Activated CD4-positive, alpha-beta T cell treated with anti-CD3 and anti-CD28 coated beads, Interleukin-2, amount 50 U/mL, for 1 hour (primary cell): ENCODE results near the gene MRPS26.
A peak's percentile ranks its signal among the peaks of the same experiment; 100 is the strongest.

Experiments
- DNase-seq: peaks from one replicate; pipeline ENCODE4 v3.0.0-alpha.2; 2020

Gene MRPS26

DNA sequence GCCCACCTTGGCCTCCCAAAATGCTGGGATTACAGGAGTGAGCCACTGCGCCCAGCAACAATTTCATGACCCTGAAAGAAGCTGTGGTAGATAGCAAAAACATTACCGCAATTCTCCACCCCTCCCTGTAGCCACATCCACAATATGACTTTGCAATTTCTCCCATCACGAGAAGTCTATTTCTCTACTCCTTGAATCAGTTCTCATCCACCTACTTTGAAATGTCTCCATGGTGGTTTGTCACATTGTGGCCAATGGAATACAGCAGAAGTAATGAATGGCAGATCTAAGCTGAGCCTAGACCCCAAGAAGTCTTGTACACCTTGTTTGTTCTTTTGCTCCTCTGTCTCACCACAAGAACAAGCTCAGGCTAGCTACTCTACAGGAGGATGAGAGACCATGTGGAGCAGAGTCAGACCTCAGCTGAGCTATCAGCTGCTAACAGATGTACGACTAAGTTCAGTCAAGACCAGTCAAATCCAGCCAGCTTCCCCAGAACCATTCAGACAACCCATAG, 31.8 kb downstream of the MRPS26 start:
- no peak for DNase-seq

DNA sequence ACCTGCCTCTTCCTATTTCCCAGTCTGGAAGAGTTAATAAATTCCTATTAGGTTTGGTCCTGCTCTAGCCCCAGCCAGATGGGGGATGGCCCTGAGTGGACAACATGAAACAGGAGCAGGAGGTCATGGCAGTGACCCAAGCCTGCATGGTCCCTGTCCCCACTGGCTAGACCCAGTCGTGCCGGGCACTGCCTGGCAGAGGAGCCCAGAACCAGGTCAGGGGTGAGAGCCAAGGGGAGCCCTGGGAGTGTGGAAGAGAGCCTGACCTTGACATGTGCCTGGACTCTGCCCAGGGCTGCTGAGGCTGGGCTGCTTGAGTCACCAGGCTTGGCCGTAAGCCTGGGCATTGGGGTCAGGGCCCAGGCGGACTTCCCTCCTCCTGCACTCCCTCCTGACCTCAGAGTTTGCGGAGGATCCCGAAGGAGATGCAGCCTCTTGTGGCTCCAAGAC, 35.1 kb downstream of the MRPS26 start:
- DNase-seq: no peak

DNA sequence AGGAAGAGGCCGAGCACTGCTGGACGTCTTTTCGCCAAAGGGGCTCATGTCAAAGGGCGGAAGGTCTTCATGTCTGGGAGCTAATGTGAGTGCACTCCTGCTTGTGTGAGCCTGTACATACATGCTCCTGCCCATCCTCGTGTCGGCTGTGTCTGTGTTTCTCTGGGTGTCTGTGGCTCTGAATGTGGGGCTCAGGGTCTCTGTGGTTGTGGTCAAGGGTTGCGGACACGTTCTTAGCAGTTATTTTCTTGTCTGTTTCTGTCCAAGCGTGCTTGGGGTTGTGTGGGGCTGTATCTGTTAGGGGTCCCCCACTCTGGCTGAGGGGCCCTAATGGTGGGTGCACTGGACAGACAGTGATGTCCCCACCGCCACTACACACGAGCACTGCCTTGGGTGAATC, 35.8 kb downstream of the MRPS26 start:
- no peak for DNase-seq

DNA sequence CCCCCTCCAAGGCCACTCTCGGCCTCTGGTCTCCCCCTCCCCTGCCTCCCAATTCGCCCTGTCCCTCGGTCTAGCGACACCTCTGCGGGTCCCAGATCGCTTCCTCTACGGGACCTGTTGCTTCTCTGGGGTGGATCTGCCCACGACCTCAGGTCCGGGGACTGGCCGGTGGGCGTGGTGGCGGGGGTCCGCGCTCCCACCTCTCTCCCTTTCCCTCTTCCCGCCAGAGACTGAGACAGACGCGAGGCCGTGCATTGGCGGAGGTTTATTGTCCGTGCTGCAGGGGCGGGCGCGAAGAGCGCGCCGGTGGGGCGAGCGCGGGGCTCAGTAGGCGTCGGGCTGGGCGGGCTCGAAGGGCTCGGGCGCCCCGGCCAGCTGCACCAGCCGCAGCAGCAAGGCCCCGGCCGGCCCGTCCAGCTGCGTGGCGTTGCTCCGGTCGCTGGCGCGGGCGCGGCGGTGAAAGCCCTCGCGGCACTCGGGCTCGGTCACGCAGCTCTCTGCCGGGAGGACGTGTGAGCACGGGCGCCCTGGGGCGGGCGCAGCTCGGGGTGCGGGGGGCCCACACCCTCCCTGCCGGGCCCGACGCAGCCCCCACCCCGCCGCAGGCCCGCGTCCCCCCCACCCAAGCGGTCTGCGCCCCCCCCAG, 36.6 kb downstream of the MRPS26 start:
- no peak for DNase-seq

DNA sequence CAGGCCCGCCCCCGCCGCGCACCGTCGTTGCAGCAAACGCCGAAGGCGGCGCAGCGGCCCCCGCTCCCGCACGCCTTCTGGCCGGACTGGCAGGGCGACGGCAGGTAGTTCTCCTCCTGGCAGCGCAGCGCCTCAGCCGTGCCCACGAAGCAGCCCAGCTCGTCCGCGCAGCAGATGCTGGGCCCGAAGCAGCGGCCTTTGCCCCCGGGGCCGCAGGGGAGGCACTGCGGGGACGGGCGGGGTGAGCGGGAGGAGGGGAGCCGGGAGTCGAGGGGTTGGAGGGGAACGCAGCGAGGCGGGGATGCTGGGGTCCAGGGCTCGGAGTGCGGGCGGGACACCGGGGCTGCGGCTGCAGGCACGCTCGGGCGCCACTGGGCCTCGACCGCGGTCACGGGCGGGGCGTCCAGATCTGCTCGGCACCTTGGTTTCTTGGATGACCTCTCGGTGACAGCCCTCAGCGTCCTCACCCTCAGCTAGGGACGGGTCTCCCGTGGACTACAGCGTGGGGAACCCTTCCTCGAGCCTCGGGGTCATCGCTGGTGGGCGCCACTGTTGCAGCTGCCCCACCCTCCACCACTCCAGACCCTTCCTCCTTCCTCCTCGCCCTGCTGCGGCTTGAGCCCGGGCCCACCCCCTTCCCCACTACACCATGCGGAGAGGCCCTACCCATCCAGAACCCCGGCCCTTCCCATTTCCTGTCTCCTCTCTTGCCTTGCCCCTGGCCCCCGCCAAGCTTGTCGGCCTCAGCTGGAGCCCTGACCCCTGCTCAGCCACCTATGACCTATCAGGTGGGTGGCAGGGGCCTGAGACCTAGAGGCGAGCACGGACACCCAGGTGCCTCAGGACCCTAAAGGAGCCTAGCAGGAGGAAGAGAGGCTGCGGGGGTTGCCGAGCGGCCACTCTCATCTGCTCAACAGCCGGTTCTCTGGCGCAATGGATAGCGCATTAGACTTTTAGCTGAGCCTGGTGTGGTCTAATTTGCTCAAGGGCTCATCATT, 37.4 kb downstream of the MRPS26 start:
- no peak for DNase-seq

DNA sequence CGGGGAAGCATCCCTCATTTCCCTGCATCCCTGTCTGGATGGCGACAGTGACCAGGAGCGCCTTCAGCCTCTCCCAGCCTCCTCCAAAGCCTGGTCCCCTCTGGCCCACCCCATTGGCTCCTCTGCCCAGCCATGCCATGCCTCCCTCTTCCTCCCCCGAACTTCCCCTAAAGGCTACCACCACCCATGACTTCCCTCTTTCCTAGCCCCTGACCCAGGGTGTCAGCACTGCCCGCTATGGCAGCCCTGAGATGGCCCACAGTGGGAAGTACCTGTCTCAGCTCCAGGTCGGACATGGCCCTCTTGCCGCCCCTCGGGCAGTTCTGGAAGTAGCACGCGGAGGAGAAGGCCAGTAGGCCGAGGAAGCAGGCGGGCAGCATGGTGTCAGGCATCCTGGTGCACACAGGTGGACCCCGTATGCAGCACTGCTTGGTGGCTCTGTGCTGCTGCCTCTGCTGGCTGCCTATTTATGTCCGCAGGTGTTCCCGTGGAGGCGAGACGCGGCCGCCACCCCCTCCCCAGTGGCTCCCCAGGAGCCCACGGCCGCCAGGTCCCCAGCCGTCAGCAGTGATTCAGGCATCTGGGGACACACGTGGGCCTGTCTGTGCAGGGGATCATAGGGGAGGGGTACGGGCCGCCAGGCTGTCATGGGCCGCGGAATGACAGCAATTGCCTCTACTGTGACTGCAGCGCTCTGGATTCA, 38.6 kb downstream of the MRPS26 start, which contains the start of gene AVP:
TSS of gene AVP (minus strand) at position 442 of the 703 bp plus-strand sequence. CDS start at position 392, 50 bp downstream.
- DNase-seq: no peak

DNA sequence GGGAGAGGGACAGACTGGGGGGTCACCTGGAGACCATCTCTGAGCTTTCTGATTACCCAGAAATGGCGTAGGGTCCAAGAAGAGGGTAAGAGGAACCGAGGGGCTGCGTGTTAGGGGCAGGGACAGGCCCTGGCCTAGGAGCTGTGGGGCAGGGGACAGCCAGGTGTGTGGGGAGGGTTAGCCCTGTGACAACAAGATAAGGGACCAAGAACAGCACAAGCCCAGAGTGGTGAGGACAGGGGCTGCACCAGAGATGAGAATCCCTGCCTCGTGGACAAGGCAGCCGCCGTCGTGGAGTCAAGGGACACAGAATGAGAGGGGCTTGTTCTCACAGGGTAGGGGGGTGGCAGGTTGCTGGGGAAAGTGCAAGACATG, 39.1 kb downstream of the MRPS26 start:
- no peak for DNase-seq

DNA sequence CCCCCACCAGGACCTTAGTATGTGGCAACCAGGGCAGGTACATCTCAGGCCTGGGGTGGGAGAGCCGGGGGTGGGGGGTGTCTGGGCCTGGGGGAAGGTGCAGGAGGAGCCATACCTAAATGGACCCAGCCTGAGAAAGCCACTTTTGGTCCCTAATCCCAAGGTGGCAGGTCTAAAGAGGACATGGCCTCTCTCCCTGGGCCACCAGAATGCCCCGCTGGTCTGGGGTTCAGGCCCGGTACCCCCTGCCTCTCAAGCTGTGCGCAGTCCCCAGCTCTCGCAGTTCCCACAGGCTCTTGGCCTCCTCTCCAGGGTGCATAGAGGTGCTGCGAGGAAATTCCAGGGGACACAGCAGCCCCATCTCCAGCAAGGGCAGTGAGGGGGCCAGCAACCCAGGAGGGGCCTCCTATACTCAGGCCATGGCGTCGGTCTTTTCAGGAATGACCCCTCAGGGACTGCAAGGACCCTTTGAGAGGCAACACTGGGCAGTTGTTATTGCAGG, 39.8 kb downstream of the MRPS26 start:
- no peak for DNase-seq

DNA sequence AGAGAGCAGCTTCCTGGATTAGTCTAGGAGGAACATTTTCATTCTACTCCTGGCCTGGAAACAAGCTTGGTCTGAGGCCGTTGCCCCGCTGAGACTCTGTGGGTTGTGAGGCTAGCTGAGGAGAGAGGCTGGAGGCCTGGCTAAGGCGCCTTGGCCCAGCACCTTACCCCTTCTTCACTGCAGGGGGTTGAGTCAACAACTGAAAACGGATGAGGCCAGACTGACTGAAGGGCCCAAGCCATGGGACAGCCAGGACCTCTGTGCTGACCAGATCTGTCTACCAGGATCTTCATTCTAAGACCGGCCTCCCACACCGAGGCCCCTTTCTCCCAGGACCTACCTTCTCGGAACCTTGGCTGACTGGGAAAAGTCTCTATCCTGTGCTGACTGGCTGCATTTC, 42.2 kb downstream of the MRPS26 start:
- no peak for DNase-seq

DNA sequence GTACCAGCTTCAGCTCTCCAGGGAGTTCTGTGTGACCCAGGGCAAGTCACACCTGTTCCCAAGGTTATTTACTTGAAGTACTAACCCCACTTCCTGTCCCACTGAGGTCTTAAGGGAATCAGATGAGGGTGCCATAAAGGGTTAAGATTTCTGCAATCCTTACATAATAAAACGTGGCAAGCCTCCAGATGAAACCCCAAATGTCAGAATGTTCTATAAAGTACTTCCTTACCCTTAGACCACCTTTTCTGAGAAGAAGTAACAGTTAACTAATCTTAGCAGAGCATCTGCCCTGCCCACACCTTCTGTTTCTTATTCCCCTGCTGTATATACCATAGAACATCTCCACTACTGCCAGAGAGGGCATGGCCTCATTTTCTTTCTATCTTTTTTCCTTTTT, 44.7 kb downstream of the MRPS26 start:
- DNase-seq: no peak

DNA sequence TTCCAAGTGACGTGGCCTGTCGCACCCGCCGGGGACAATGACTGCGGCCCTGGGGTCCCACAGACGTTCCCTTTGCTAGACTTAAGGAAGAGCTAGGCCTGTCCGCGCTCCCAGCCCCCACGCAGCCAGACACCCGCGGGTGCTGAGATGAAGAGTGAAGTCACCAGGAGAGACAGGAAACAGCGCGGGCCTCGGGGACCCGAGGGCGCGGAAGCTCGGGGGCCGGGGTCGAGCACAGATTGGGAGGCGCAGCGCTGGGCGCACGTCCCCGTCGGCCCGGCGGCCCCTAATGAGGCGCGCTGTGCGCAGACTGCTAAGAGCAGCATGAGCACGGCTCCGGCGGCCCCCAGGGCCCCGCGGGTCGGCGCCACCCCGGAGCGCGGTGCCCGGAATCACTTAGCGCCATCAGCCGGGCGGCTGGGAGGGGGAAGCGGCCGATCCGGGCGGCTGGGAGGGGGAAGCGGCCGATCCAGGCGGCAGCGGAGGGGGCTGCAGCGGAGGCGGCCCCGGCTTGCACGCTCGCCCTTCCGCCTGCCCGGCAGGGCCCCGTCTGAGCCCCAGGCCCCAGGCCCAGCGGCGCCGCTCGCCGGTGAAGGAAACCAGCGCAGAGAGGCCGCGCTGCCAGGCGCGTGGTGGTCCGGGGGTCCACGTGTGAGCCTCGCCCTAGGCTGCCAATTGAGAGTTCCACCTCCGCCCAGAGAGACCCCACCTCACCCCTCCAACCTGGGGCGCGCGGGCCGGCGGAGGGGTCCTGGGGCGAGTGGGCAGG, 46.9 kb downstream of the MRPS26 start:
- peak; percentile 54 for DNase-seq

DNA sequence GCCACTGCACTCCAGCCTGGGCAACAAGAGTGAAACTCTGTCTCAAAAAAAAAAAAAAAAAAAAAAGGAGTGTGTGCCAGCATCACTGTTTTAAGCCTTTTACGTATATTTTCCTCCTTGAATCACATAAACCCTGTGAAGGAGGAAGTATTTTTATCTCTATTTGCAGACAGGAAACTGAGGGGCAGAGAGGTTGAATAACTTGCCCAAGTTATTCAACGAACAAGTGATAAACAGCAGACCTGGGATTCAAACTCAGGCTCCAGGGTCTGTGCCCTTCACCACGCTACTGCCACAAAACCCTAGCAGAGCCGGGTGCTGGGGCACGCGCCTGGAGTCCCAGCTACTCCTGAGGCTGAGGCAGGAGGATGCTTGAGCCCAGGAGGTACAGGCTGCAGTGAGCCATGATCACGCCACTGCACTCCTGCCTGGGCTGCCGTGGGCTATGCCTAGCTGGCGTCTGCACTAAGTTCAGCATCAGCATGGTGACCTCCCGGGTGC, 48.1 kb downstream of the MRPS26 start:
- DNase-seq: peak; percentile 32

DNA sequence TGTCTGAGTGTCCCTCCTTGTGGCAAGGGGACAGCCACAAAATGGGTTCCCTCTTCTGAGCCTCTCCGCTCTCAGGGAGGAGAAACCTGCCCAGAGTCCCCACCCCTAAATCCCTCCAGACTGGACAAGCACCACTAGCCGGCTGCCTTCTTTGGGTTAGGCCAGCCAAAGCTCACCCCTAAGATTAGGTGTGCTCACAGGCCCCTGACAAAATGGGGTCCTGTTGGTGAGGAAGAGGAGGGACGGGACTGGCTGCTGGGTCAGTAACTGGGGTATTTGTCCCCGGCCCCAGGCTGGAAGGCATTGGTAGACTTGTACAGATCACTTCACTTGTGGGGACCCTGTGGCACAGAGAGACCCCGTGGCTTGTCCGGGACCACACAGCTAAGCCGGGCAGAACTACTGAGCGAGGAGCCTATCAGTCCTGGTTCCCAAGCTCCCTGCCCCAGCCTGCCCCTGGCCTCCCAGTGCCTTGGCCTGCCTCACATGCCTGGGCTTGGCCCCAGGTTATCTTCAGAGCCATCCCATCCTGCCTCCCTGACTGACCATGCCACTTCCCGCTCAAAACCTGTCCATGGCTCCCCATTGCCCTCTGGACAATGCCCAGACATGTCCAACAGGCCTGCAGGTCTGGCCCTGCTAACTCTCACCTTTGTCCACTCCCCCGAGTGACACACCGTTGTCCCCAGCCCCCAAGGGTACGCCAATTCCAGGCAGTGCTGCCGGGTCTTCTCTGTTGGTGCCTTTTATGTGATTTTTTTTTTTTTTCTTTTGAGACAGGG, 49.2 kb downstream of the MRPS26 start:
- DNase-seq: no peak
